Activated CD8-positive, alpha-beta T cell treated with anti-CD3 and anti-CD28 coated beads for 36 hours (primary cell): Measurements from ENCODE around the gene ADAMTS17. TPM values are rescaled to one million over a fixed set of nuclear protein-coding genes. Genes with fewer than 3 reads are reported as not detected.

Source experiments
- ATAC-seq: fragments of 200-7000 bp; cut with Tn5 transposase; one replicate; pipeline ENCODE4 v1.10.0; 2021; ENCODE audit warnings: mild to moderate bottlenecking, moderate library complexity
- CTCF ChIA-PET: fragments of 350-600 bp; sonication (Branson Sonifier 250); formaldehyde crosslinking; loops from one replicate; lab custom pipeline; 2021; ENCODE audit warnings: antibody characterized with exemption; lab: Charles Lee
- POLR2A ChIA-PET: fragments of 350-600 bp; sonication (Branson Sonifier 250); formaldehyde crosslinking; loops from one replicate; lab custom pipeline; 2021; ENCODE audit warnings: antibody characterized with exemption; lab: Charles Lee
- DNase-seq: peaks from one replicate; pipeline ENCODE4 v3.0.0-alpha.2; 2020
- H3K27ac Mint-ChIP-seq: one replicate; pipeline ENCODE4 v1.8.0; 2021; ENCODE audit warnings: mild to moderate bottlenecking, mixed read lengths
- H3K27me3 Mint-ChIP-seq: one replicate; pipeline ENCODE4 v1.8.0; 2021; ENCODE audit warnings: mixed read lengths
- H3K36me3 Mint-ChIP-seq: one replicate; pipeline ENCODE4 v1.8.0; 2021; ENCODE audit warnings: low read depth, mixed read lengths
- H3K4me1 Mint-ChIP-seq: one replicate; pipeline ENCODE4 v1.8.0; 2021; ENCODE audit warnings: low read depth, mixed read lengths
- H3K4me3 Mint-ChIP-seq: one replicate; pipeline ENCODE4 v1.8.0; 2021; ENCODE audit warnings: mild to moderate bottlenecking, moderate library complexity, mixed read lengths
- H3K9me3 Mint-ChIP-seq: one replicate; pipeline ENCODE4 v1.8.0; 2021; ENCODE audit warnings: mixed read lengths
- CTCF ChIP-seq: fragments of 200-600 bp; IDR thresholded peaks from one replicate; pipeline ENCODE4 v1.8.0; 2022; ENCODE audit warnings: antibody characterized with exemption, mild to moderate bottlenecking
- intact Hi-C: fragments of 100-400 bp; cut with micrococcal nuclease; formaldehyde crosslinking; loops from one replicate; pipeline ENCODE4 v1.10.0; 2022
- total RNA-seq, 2 experiments: library from RNA; stranded (reverse); gene quantifications; one replicate each; pipeline ENCODE4 v1.2.3, GENCODE V29; 2021

Gene ADAMTS17
- total RNA-seq, 2 experiments from 2014 or later: 0.60 to 1.5 TPM

DNA sequence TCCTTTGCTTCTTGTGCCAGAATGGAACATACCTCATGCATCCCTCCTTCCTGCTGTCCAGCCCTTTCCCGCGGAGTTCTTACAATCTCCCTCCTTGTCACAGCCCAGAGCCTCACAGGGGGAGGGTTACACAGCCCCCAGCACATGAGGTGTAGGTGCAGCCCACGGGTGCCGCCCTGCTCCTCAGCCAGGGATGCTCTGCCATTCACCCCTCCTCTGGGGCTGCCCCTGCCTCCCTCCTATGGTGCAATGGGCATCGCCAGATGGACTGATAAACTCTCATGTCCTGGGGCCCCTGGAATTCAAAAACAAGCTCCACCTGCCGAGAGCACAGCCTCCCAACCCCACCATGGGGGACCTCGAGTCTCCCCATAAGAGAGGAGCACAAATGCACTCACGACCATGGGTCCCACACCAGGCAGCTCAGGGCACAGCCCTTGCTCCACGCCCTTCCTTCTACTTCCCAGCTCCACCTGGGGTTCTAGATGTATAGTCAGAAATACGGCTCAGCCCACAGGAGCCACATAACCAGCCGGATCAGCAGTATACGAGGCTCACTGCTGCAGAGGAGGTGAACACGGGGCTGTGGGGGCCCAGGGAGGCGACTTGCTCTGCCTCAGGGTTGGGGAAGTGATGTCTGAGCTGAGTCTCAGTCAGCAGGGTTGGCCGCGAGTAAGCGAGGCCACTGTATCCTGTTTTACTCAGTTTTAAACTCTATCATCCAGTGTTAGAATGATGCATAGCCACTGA is 338.8 kb downstream of the ADAMTS17 start:
- DNase-seq: no peak
- Mint-ChIP-seq H3K36me3 (no peaks in the 10 kb centered on the region), H3K4me1 (peaks cover 2% of the 10 kb centered on the region), H3K27ac (no peak overlapping the region), H3K4me3 (no peak overlapping the region), H3K9me3 (no peaks in the 10 kb centered on the region), H3K27me3 (no peaks in the 10 kb centered on the region)
- no peak for TF ChIP-seq CTCF
- no peak for ATAC-seq
- POLR2A ChIA-PET: interaction anchor here (0.5 kb wide), 1 partner anchor 9 kb away, joined by 3 read pairs; no protein-coding TSS in a partner anchor
- intact Hi-C loops: no loop called here
- CTCF ChIA-PET: no interaction called here

- intact Hi-C loops: no loop called here
- Mint-ChIP-seq H3K4me3 (no peak overlapping the region), H3K4me1 (peaks cover 2% of the 10 kb centered on the region), H3K27me3 (no peaks in the 10 kb centered on the region), H3K36me3 (no peaks in the 10 kb centered on the region), H3K27ac (no peak overlapping the region), H3K9me3 (no peaks in the 10 kb centered on the region)
- DNase-seq (no peak), ATAC-seq (no peak)
- POLR2A ChIA-PET: no interaction called here
- CTCF ChIA-PET: interaction anchor here (0.6 kb wide), 1 partner anchor 348 kb away, joined by 3 read pairs; no protein-coding TSS in a partner anchor
- TF ChIP-seq CTCF: no peak
Measured at GRCh38 chr15:100002086-100002620, 339.6 kb downstream of the ADAMTS17 start.

DNA sequence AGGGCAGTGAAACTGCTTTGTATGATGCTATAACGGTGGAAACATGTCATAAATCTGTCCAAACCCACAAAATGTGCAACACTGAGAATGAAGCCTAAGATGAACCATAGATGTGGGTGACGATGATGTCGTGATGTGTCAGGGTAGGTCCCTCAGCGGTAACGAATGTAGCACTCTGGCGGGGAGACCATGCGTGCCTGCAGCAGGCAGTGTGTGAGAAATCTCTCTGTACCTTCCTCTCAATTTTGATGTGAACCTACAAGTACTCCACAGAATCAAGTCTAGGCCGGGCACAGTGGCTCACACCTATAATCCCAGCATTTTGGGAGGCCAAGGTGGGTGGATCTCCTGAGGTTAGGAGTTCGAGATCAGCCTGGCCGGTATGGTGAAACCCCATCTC is 340.4 kb downstream of the ADAMTS17 start:
- no peak overlapping the region for H3K4me3 Mint-ChIP-seq
- no peaks in the 10 kb centered on the region for H3K9me3 Mint-ChIP-seq
- intact Hi-C loops: no loop called here
- peak; percentile 80 for ATAC-seq
- TF ChIP-seq CTCF: no peak
- ChIA-PET CTCF (interaction anchor here (0.6 kb wide), 1 partner anchor 349 kb away, joined by 3 read pairs; no protein-coding TSS in a partner anchor), POLR2A (no interaction called here)
- H3K4me1 Mint-ChIP-seq: peaks cover 2% of the 10 kb centered on the region
- peak; percentile 56 for DNase-seq
- no peaks in the 10 kb centered on the region for H3K27me3 Mint-ChIP-seq
- no peak overlapping the region for H3K27ac Mint-ChIP-seq
- no peaks in the 10 kb centered on the region for H3K36me3 Mint-ChIP-seq

- intact Hi-C loops: no loop called here
- TF ChIP-seq CTCF: no peak
- Mint-ChIP-seq H3K36me3 (no peaks in the 10 kb centered on the region), H3K9me3 (no peaks in the 10 kb centered on the region), H3K4me3 (no peak overlapping the region), H3K27ac (no peak overlapping the region), H3K27me3 (no peaks in the 10 kb centered on the region), H3K4me1 (peaks cover 2% of the 10 kb centered on the region)
- ChIA-PET POLR2A (no interaction called here), CTCF (no interaction called here)
- DNase-seq: no peak
- ATAC-seq: no peak
Measured at GRCh38 chr15:99999282-100000070, 342.3 kb downstream of the ADAMTS17 start.
